Fibroblast of pulmonary artery (primary cell): Measurements from ENCODE around the gene FOXRED1.

ENCODE experiments used
- DNase-seq: peaks from one replicate; pipeline ENCODE4 v3.0.0-alpha.2; 2010; ENCODE audit warnings: low read depth
- H3K4me3 ChIP-seq: replicated peaks from 2 replicates; pipeline ENCODE4 v1.5.1; 2011; ENCODE audit warnings: low read depth, mild to moderate bottlenecking, control low read depth, low read length, moderate library complexity
- CTCF ChIP-seq: IDR thresholded peaks from 2 replicates; pipeline ENCODE4 v1.5.1; 2011; ENCODE audit warnings: mild to moderate bottlenecking, control low read depth, low read length, inconsistent platforms; ENCODE audit errors: missing control alignments

Gene FOXRED1

GRCh38 chr11:126282361-126282735 is 13.4 kb downstream of the FOXRED1 start:
- no peak for TF ChIP-seq CTCF
- DNase-seq, result peak; percentile 44
- peak overlapping the region; percentile 73 for H3K4me3 ChIP-seq

- TF ChIP-seq CTCF, result no peak
- DNase-seq, result peak; percentile 44
- peak within 1 kb of the TSS; percentile 73 for H3K4me3 ChIP-seq
These were observed 14.0 kb downstream of the FOXRED1 start, which contains the start of gene TIRAP for GRCh38 chr11:126282736-126283591. TSS of gene TIRAP (plus strand) at chr11:126283093. CDS start at chr11:126290895, 7,802 bp downstream.

GRCh38 chr11:126284829-126285228 is 15.9 kb downstream of the FOXRED1 start:
- no peak overlapping the region for H3K4me3 ChIP-seq
- TF ChIP-seq CTCF, result no peak
- DNase-seq, result peak; percentile 94

GRCh38 chr11:126288237-126288636 is 19.3 kb downstream of the FOXRED1 start:
- no peak for TF ChIP-seq CTCF
- no peak overlapping the region for H3K4me3 ChIP-seq
- no peak for DNase-seq

GRCh38 chr11:126290887-126291286 is 21.9 kb downstream of the FOXRED1 start:
- DNase-seq, result no peak

GRCh38 chr11:126293726-126294125 is 24.8 kb downstream of the FOXRED1 start:
- no peak for TF ChIP-seq CTCF
- no peak overlapping the region for H3K4me3 ChIP-seq
- DNase-seq, result no peak

More at GRCh38 chr11:126290887-126291286, 21.9 kb downstream of the FOXRED1 start:
- TF ChIP-seq CTCF, result no peak
- no peak overlapping the region for H3K4me3 ChIP-seq
